ENCODE data around the gene GLRX. TPM values are rescaled to one million over a fixed set of nuclear protein-coding genes. Genes with fewer than 3 reads are reported as not detected.

Gene GLRX
- total RNA-seq, 1 donor from 2014 or later, result 139 TPM

DNA sequence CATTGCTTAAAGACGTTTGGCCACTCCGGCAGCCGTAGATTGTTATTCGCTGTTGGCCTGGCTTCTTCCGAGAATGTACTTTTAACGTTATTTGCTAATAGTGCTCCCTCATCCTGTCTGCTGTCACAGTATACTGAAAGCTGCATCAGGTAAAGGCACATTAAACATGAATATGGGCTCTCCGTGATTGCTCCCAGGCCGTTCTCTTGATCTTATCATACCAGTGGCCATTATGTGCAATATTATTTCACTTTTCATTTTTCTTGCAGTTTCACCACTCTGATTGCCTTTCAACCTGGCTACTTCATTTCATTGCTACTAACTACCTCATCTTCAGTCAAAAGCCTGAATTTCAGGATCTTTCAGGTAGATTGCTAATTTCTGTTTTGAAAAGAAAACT, 34.0 kb downstream of the GLRX start:
- Histone ChIP-seq H3K36me3 (ENCODE audit: control insufficient read depth, insufficient read depth, low read length) (no peaks in the 10 kb centered on the region), H3K4me3 (ENCODE audit: low read depth, low read length) (no peak overlapping the region), H3K27me3 (ENCODE audit: control insufficient read depth, insufficient read depth, low read length) (no peaks in the 10 kb centered on the region)
- DNase-seq (ENCODE audit: low read depth), result no peak
- TF ChIP-seq, protein P1, sequence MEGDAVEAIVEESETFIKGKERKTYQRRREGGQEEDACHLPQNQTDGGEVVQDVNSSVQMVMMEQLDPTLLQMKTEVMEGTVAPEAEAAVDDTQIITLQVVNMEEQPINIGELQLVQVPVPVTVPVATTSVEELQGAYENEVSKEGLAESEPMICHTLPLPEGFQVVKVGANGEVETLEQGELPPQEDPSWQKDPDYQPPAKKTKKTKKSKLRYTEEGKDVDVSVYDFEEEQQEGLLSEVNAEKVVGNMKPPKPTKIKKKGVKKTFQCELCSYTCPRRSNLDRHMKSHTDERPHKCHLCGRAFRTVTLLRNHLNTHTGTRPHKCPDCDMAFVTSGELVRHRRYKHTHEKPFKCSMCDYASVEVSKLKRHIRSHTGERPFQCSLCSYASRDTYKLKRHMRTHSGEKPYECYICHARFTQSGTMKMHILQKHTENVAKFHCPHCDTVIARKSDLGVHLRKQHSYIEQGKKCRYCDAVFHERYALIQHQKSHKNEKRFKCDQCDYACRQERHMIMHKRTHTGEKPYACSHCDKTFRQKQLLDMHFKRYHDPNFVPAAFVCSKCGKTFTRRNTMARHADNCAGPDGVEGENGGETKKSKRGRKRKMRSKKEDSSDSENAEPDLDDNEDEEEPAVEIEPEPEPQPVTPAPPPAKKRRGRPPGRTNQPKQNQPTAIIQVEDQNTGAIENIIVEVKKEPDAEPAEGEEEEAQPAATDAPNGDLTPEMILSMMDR (IDR thresholded peaks at IDR 0.05; ENCODE audit: insufficient read depth, low read length, poor library complexity, severe bottlenecking), result no peak

DNA sequence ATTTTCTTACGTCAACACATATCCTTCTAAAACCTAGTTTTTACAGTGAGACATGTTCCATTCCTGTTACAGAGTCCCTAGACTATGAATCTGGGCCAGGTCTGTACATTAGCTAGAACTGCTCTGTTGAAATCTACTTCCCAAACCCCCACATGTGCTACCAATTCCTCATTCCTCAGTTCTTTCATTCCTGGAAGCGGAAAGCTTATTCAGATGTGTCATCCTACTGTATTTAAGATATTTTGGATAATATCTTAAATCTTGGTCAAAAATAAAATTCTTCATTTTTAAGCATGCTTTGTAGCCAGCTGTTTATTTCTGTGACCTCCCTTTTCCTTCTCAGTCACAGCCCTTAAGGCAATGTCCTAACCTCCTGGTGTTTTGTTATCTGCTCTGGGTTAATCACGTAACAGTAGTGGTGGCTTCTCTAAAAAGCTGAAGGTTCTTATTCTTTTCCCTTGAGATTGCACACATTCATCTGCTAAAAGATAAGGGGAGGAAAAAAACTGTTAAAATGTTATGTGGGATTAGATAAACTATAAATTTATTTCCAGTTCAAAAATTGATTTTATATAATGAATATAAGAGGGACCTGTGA, 35.6 kb downstream of the GLRX start:
- no peak for DNase-seq (ENCODE audit: low read depth)
- TF ChIP-seq, protein P1 (IDR thresholded peaks at IDR 0.05; ENCODE audit: insufficient read depth, low read length, poor library complexity, severe bottlenecking), result no peak
- Histone ChIP-seq H3K36me3 (ENCODE audit: control insufficient read depth, insufficient read depth, low read length) (no peaks in the 10 kb centered on the region), H3K4me3 (ENCODE audit: low read depth, low read length) (no peak overlapping the region), H3K27me3 (ENCODE audit: control insufficient read depth, insufficient read depth, low read length) (no peaks in the 10 kb centered on the region)

DNA sequence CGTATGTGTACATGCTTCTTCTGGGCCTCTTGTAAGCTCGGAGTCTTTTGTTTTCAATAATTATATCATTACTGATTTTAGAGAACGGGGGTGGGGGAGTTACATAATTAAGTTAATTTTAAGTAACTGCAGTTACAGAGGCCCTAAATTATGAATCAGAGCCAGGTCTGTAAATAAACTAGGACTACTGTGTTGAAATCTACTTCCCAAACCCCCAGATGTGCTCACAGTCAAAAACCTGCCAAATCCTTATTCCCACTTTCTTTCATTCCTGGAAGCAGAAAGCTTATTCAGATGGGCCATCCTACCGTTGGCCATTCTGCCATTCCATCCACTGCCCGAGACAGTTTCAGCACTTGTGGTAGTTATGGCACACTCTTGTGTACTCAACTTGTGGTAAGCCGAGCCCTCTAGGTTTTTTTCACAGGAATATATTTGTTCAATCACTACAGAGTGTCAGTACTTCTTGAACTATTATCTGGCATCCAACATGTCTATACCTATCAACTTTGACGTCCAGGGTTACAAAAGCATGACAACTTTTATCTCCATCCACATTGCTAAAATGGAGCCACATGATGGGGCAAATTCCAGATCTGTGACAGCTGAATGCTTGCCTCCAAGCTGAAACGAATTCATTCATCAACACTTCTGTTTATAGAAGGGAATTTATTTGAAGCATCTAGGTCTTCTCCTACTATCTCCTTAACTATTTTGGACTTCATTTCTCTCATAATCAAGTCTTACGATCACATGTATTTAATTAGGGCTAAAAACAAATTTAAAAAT, 37.8 kb downstream of the GLRX start:
- Histone ChIP-seq H3K27me3 (ENCODE audit: control insufficient read depth, insufficient read depth, low read length) (no peaks in the 10 kb centered on the region), H3K4me3 (ENCODE audit: low read depth, low read length) (no peak overlapping the region), H3K36me3 (ENCODE audit: control insufficient read depth, insufficient read depth, low read length) (no peaks in the 10 kb centered on the region)
- DNase-seq (ENCODE audit: low read depth), result no peak
- TF ChIP-seq, protein P1 (IDR thresholded peaks at IDR 0.05; ENCODE audit: insufficient read depth, low read length, poor library complexity, severe bottlenecking), result no peak

DNA sequence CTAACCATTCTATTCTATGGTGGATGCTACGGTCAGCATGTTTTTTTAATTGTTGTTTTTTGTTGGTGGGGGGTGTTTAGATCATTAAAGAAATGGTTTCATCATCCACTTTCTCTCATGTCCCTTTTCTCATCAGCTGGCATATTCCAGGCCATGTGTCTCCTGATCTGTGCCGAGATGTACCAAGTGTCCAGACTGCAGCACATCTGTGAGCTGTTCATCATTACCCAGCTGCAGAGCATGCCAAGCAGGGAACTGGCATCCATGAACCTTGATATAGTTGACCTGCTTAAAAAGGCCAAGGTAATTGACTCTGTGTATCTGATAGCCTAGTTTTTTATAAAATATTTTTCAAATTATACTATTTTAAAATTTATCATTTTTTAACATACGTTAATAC, 38.9 kb downstream of the GLRX start:
- Histone ChIP-seq H3K36me3 (ENCODE audit: control insufficient read depth, insufficient read depth, low read length) (no peaks in the 10 kb centered on the region), H3K4me3 (ENCODE audit: low read depth, low read length) (no peak overlapping the region), H3K27me3 (ENCODE audit: control insufficient read depth, insufficient read depth, low read length) (no peaks in the 10 kb centered on the region)
- DNase-seq (ENCODE audit: low read depth), result no peak
- TF ChIP-seq, protein P1 (IDR thresholded peaks at IDR 0.05; ENCODE audit: insufficient read depth, low read length, poor library complexity, severe bottlenecking), result no peak

DNA sequence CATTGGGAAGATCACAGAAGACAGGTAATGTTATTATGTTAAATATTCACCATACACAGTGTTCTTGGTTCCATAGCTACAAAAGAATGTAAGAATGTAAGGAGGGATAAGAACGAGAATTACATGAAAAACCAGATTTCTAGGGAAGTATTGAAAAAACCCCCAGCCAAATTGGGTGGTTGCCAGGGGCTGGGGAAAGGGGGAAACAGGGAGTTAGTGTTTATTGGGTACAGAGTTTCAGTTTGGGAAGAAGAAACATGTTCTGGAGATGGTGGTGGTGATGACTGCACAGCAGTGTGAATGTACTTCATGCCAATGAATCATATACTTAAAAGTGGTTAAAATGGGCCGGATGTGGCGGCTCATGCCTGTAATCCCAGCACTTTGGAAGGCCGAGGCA, 40.3 kb downstream of the GLRX start:
- TF ChIP-seq, protein P1 (IDR thresholded peaks at IDR 0.05; ENCODE audit: insufficient read depth, low read length, poor library complexity, severe bottlenecking), result no peak
- no peak overlapping the region for H3K4me3 ChIP-seq (ENCODE audit: low read depth, low read length)
- H3K27me3 ChIP-seq (ENCODE audit: control insufficient read depth, insufficient read depth, low read length), result no peaks in the 10 kb centered on the region
- no peaks in the 10 kb centered on the region for H3K36me3 ChIP-seq (ENCODE audit: control insufficient read depth, insufficient read depth, low read length)
- no peak for DNase-seq (ENCODE audit: low read depth)

All from kidney epithelial cell (primary cell).